ENCODE measurements around the gene RNF186.

DNA sequence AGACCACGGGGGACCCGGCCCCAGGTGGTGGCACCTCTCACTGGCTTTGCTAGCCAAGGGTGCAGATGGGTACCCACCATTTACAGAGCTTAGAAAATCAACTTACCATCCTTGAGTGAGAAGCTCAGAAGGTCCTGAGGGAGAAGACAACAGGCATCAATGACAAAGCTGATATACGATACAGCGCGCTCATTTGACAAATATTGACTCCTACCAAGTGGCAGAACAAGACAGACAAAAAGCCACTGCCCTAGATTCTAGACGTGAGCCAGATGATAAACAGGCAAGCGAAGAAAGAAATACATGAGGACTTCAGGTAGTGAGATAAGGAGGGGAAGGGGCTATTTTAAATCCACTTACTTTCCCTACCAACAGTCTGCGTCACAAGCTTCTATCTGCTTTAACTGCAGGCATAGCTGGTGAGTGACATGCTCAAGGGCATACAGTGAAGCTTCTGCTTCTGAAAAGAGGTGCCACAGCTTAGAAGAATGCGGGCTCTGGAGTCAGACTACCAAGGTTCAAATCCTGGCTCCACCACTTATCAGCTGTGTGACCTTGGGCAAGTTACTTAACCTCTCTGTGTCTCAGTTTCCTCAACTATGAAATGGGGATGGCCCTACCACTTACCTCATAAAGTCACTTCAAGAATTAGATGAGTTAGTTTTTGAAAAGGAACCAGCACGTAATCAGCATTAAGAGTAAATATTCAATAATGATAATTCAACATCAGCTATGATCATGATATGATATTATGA lies 44.5 kb downstream of the RNF186 start:
- TF ChIP-seq, protein P1, sequence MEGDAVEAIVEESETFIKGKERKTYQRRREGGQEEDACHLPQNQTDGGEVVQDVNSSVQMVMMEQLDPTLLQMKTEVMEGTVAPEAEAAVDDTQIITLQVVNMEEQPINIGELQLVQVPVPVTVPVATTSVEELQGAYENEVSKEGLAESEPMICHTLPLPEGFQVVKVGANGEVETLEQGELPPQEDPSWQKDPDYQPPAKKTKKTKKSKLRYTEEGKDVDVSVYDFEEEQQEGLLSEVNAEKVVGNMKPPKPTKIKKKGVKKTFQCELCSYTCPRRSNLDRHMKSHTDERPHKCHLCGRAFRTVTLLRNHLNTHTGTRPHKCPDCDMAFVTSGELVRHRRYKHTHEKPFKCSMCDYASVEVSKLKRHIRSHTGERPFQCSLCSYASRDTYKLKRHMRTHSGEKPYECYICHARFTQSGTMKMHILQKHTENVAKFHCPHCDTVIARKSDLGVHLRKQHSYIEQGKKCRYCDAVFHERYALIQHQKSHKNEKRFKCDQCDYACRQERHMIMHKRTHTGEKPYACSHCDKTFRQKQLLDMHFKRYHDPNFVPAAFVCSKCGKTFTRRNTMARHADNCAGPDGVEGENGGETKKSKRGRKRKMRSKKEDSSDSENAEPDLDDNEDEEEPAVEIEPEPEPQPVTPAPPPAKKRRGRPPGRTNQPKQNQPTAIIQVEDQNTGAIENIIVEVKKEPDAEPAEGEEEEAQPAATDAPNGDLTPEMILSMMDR (conservative IDR thresholded peaks at IDR 0.05 in 1 of 2, IDR thresholded peaks at IDR 0.05 in 1 of 2; ENCODE audit: extremely low read depth in 1 of 2, insufficient read depth in 1 of 2, low read depth in 1 of 2, low read length in 2 of 2): no peak
- no peak for TF ChIP-seq EZH2 (IDR thresholded peaks at IDR 0.05; ENCODE audit: borderline replicate concordance, low read length)

All from mammary epithelial cell (primary cell).